Transverse colon (tissue), 4 donors: ENCODE results near the gene LSM14B. TPM values are rescaled to one million over a fixed set of nuclear protein-coding genes. Genes with fewer than 3 reads are reported as not detected.

Experiments used
- DNase-seq: peaks from one replicate; pipeline ENCODE4 v3.0.0-alpha.2; 2019
- H3K27ac ChIP-seq, 4 donors: fragments of 200-600 bp; sonication (generic); 2 replicates each; pipeline ENCODE4 v1.5.1; 2016 to 2018; ENCODE audit warnings: inconsistent platforms in 4 of 4
- H3K27me3 ChIP-seq: fragments of 200-600 bp; sonication (generic); 2 replicates; pipeline ENCODE4 v1.5.1; 2017; ENCODE audit warnings: inconsistent platforms
- H3K36me3 ChIP-seq, 4 donors: fragments of 200-600 bp; sonication (generic); 2 replicates each; pipeline ENCODE4 v1.5.1; 2017 to 2019; ENCODE audit warnings: inconsistent platforms in 4 of 4
- H3K4me1 ChIP-seq, 4 donors: fragments of 200-600 bp; sonication (generic); 2 replicates each; pipeline ENCODE4 v1.5.1; 2017 to 2020; ENCODE audit warnings: inconsistent platforms in 4 of 4
- H3K4me3 ChIP-seq, 4 donors: fragments of 200-600 bp; sonication (generic); 1 replicate in 1 of 4; 2 replicates in 3 of 4; pipeline versions ENCODE4 v1.5.1 to v1.6.1; 2017 to 2019; ENCODE audit warnings: inconsistent platforms in 4 of 4
- H3K9me3 ChIP-seq, 2 donors: fragments of 200-600 bp; sonication (generic); 2 replicates each; pipeline ENCODE4 v1.5.1; 2017 to 2019; ENCODE audit warnings: inconsistent platforms in 2 of 2
- CTCF ChIP-seq, 5 experiments: fragments of 200-600 bp in 3 of 5; fragments of 450-650 bp in 2 of 5; sonication (generic) in 3 of 5; IDR thresholded peaks; 1 replicate in 2 of 5; 2 replicates in 3 of 5; pipeline ENCODE4 v1.5.1; 2016 to 2017; ENCODE audit warnings: antibody characterized with exemption in 5 of 5, inconsistent platforms in 3 of 5, mild to moderate bottlenecking in 2 of 5, moderate library complexity in 1 of 5
- EP300 ChIP-seq: sonication (generic); formaldehyde crosslinking; IDR thresholded peaks from one replicate; pipeline ENCODE4 v1.6.1; 2017; ENCODE audit warnings: antibody characterized with exemption, low read depth
- POLR2A ChIP-seq: fragments of 450-650 bp; IDR thresholded peaks from one replicate; pipeline ENCODE4 v1.6.1; 2016; ENCODE audit warnings: antibody characterized with exemption, mild to moderate bottlenecking, moderate library complexity
- POLR2AphosphoS5 ChIP-seq, 3 donors: sonication (generic); formaldehyde crosslinking; IDR thresholded peaks; one replicate each; pipeline ENCODE4 v1.6.1; 2016; ENCODE audit warnings: antibody characterized with exemption in 3 of 3
- WGBS, 2 donors: methylation state at CpG; one replicate each; pipeline ENCODE4 v1.1.5; 2018; ENCODE audit warnings: low coverage in 1 of 2; 5-methylcytosine and 5-hydroxymethylcytosine counted together
- in situ Hi-C, 4 donors: fragments of 200-750 bp; cut with MboI; loops; one replicate each; pipeline versions ENCODE4 v1.15.0 to v1.15.1; 2017; ENCODE audit warnings: low sequenced_read_pairs in 3 of 4, low pct_ligation_motif_present in 1 of 4, low pct_unique_long_range_greater_than_20kb in 1 of 4
- intact Hi-C: fragments of 100-400 bp; cut with DNase I; formaldehyde crosslinking; loops from one replicate; pipeline ENCODE4 v1.15.1; 2023; ENCODE audit warnings: low total_unique reads
- total RNA-seq, 4 donors: library from RNA; depleted of rRNA; stranded (reverse); fragments of >200 nt; gene quantifications; one replicate each; pipeline ENCODE4 v1.1.0, GENCODE V29; 2016

LSM14B gene
- total RNA-seq, 4 donors from 2014 or later = 22.1 to 45.3 (median 35.6) TPM

- H3K36me3 ChIP-seq = peaks cover 0 to under 1% (median 0%) of the 10 kb centered on the region in 4 donors
- H3K27me3 ChIP-seq = no peaks in the 10 kb centered on the region
- intact Hi-C loops (no loop called here), in situ Hi-C loops (no loop called here)
- TF ChIP-seq POLR2A (no peak), EP300 (no peak), POLR2AphosphoS5 (IDR thresholded peaks at IDR 0.05) (no peak), CTCF (IDR thresholded peaks at IDR 0.05) (no peak)
- 92 to 95% methylated on average over 14 to 17 of the region's 25 CpGs for WGBS, 2 donors
- no peak overlapping the region for H3K4me3 ChIP-seq
- DNase-seq = no peak
- no peak overlapping the region for H3K27ac ChIP-seq
- H3K9me3 ChIP-seq = no peaks in the 10 kb centered on the region
- H3K4me1 ChIP-seq = peaks cover 0 to 7% (median 1%) of the 10 kb centered on the region in 4 donors
Observed at GRCh38 chr20:62157387-62158087, 35.3 kb downstream of the LSM14B start.

- WGBS, 2 donors = 97% methylated on average over 10 of the region's 12 CpGs; no CpG with 5 or more reads in 1 of the 2 donors
- in situ Hi-C loops (no loop called here), intact Hi-C loops (no loop called here)
- no peaks in the 10 kb centered on the region for H3K9me3 ChIP-seq
- H3K27me3 ChIP-seq = no peaks in the 10 kb centered on the region
- H3K36me3 ChIP-seq = peaks cover 0 to 6% (median 0%) of the 10 kb centered on the region in 4 donors
- H3K4me1 ChIP-seq = peaks cover 0 to 7% (median 1%) of the 10 kb centered on the region in 4 donors
- TF ChIP-seq POLR2A (no peak), EP300 (no peak), CTCF (IDR thresholded peaks at IDR 0.05) (no peak), POLR2AphosphoS5 (IDR thresholded peaks at IDR 0.05) (no peak)
- H3K27ac ChIP-seq = no peak overlapping the region
- H3K4me3 ChIP-seq = no peak overlapping the region
- no peak for DNase-seq
Observed at GRCh38 chr20:62158088-62158400, 35.8 kb downstream of the LSM14B start.

GRCh38 chr20:62158541-62158940 is 36.3 kb downstream of the LSM14B start:
- TF ChIP-seq EP300 (no peak), CTCF (IDR thresholded peaks at IDR 0.05) (no peak), POLR2AphosphoS5 (IDR thresholded peaks at IDR 0.05) (no peak), POLR2A (no peak)
- H3K27ac ChIP-seq = no peak overlapping the region
- in situ Hi-C loops (no loop called here), intact Hi-C loops (no loop called here)
- peaks cover 0 to 7% (median 1%) of the 10 kb centered on the region in 4 donors for H3K4me1 ChIP-seq
- 93% methylated on average over 22 of the region's 22 CpGs; no CpG with 5 or more reads in 1 of the 2 donors for WGBS, 2 donors
- H3K36me3 ChIP-seq = peaks cover 0 to 8% (median 0%) of the 10 kb centered on the region in 4 donors
- no peaks in the 10 kb centered on the region for H3K27me3 ChIP-seq
- no peak overlapping the region for H3K4me3 ChIP-seq
- no peak for DNase-seq
- no peaks in the 10 kb centered on the region for H3K9me3 ChIP-seq

- H3K9me3 ChIP-seq = no peaks in the 10 kb centered on the region
- H3K36me3 ChIP-seq = peaks cover 0 to 8% (median 0%) of the 10 kb centered on the region in 4 donors
- H3K27me3 ChIP-seq = no peaks in the 10 kb centered on the region
- TF ChIP-seq POLR2AphosphoS5 (IDR thresholded peaks at IDR 0.05) = no peak
- no peak for TF ChIP-seq POLR2A
- TF ChIP-seq EP300 = no peak
- TF ChIP-seq CTCF (IDR thresholded peaks at IDR 0.05) = no peak
- in situ Hi-C loops (no loop called here), intact Hi-C loops (no loop called here)
- no peak overlapping the region for H3K4me3 ChIP-seq
- WGBS, 2 donors = 94 to 100% methylated on average over 6 to 11 of the region's 11 CpGs
- DNase-seq = no peak
- peaks cover 0 to 7% (median 1%) of the 10 kb centered on the region in 4 donors for H3K4me1 ChIP-seq
- no peak overlapping the region for H3K27ac ChIP-seq
Observed at GRCh38 chr20:62159052-62159451, 36.8 kb downstream of the LSM14B start.
